Spleen (tissue), 7 donors: ENCODE data around the gene AUH.

Experiments used
- CTCF ChIP-seq, 11 experiments: fragments of 200-600 bp in 7 of 11; fragments of 450-650 bp in 4 of 11; sonication (generic) in 4 of 11; IDR thresholded peaks in 8 of 11; conservative IDR thresholded peaks in 3 of 11; 1 replicate in 7 of 11; 2 replicates in 4 of 11; pipeline versions ENCODE4 v1.4.0 to v1.8.0; 2016 to 2021; ENCODE audit warnings: antibody characterized with exemption in 11 of 11, inconsistent platforms in 4 of 11, mild to moderate bottlenecking in 1 of 11
- POLR2A ChIP-seq, 3 donors: fragments of 450-650 bp; IDR thresholded peaks; one replicate each; pipeline ENCODE4 v1.5.1; 2017; ENCODE audit warnings: antibody characterized with exemption in 3 of 3, mild to moderate bottlenecking in 1 of 3
- POLR2AphosphoS5 ChIP-seq, 3 donors: sonication (generic); formaldehyde crosslinking; IDR thresholded peaks; one replicate each; pipeline ENCODE4 v1.5.1; 2017; ENCODE audit warnings: antibody characterized with exemption in 3 of 3
- donor health status: DM: no; HTN: no; CAD: no; lungs with moderate emphysema.
- donor health status: DM: no; HTN: no; CAD: no.
- donor health status: DM: no; HTN: no; CAD: no.

GRCh38 chr9:91211919-91212318 lies 149.8 kb downstream of the AUH start:
- TF ChIP-seq CTCF (IDR thresholded peaks at IDR 0.05 in 8 of 11, conservative IDR thresholded peaks at IDR 0.05 in 3 of 11) = no peak
- no peak for TF ChIP-seq POLR2A (IDR thresholded peaks at IDR 0.05)
- TF ChIP-seq POLR2AphosphoS5 (IDR thresholded peaks at IDR 0.05) = no peak
